K562 (cell line): ENCODE data around the gene RBM28. TPM values are rescaled to one million over a fixed set of nuclear protein-coding genes. Genes with fewer than 3 reads are reported as not detected.

Experiments
- BCOR ChIP-seq: fragments of 450-650 bp; IDR thresholded peaks from 2 replicates; pipeline ENCODE4 v1.6.1; 2016
- BRCA1 ChIP-seq, 2 experiments: fragments of 450-650 bp in 1 of 2; sonication (generic) in 1 of 2; formaldehyde crosslinking in 1 of 2; IDR thresholded peaks; 2 replicates each; pipeline versions ENCODE4 v1.5.0 to v1.6.1; 2017 to 2020; ENCODE audit warnings: mild to moderate bottlenecking in 1 of 2, missing genetic modification reagents in 1 of 2
- CBX8 ChIP-seq: fragments of 200-600 bp; sonication (generic); IDR thresholded peaks from 2 replicates; pipeline ENCODE4 v1.6.1; 2012; ENCODE audit warnings: borderline replicate concordance, mixed run types, low read depth, mild to moderate bottlenecking, moderate library complexity, mixed read lengths, low read length, control low read depth, inconsistent platforms; ENCODE audit not compliant: poor library complexity, severe bottlenecking; ENCODE audit errors: extremely low read depth
- DACH1 ChIP-seq: fragments of 450-650 bp; IDR thresholded peaks from 2 replicates; pipeline ENCODE4 v1.6.1; 2018; ENCODE audit not compliant: partially characterized antibody
- FOXO4 ChIP-seq: fragments of 450-650 bp; formaldehyde crosslinking; IDR thresholded peaks from 2 replicates; pipeline ENCODE4 v1.4.0; 2020; ENCODE audit warnings: mild to moderate bottlenecking, moderate library complexity
- GATA2 ChIP-seq: sonication (generic); formaldehyde crosslinking; IDR thresholded peaks from 2 replicates; pipeline ENCODE4 v1.4.0; 2020; ENCODE audit warnings: mild to moderate bottlenecking, missing genetic modification reagents
- HNRNPUL1 ChIP-seq: fragments of 200-400 bp; formaldehyde crosslinking; IDR thresholded peaks from 2 replicates; pipeline ENCODE4 v1.6.1; 2017; ENCODE audit warnings: low read length
- JUND ChIP-seq, 2 experiments: IDR thresholded peaks; 2 replicates in 1 of 2; 3 replicates in 1 of 2; pipeline ENCODE4 v1.6.1; 2011; ENCODE audit warnings: borderline replicate concordance in 2 of 2, low read depth in 2 of 2, low read length in 2 of 2, improper control_type of control experiment in 1 of 2, missing biosample characterization in 1 of 2, missing genetic modification characterization in 1 of 2, missing genetic modification reagents in 1 of 2
- LCOR ChIP-seq: sonication (generic); formaldehyde crosslinking; IDR thresholded peaks from 2 replicates; pipeline ENCODE4 v1.8.0; 2022; ENCODE audit warnings: mild to moderate bottlenecking, missing genetic modification reagents
- MCM3 ChIP-seq: fragments of 450-650 bp; IDR thresholded peaks from 2 replicates; pipeline ENCODE4 v1.6.1; 2016
- NCOA6 ChIP-seq: fragments of 450-650 bp; IDR thresholded peaks from 2 replicates; pipeline ENCODE4 v1.6.1; 2017; ENCODE audit warnings: mild to moderate bottlenecking
- PHF20 ChIP-seq: fragments of 450-650 bp; IDR thresholded peaks from 2 replicates; pipeline ENCODE4 v1.6.1; 2018; ENCODE audit not compliant: partially characterized antibody
- POLR2H ChIP-seq: IDR thresholded peaks from 2 replicates; pipeline ENCODE4 v1.6.1; 2016; ENCODE audit warnings: missing genetic modification characterization, low read depth, mild to moderate bottlenecking, control low read depth, missing compliant biosample characterization, moderate library complexity
- RHOXF2B ChIP-seq: fragments of 250-450 bp; sonication (Bioruptor Pico); conservative IDR thresholded peaks from 2 replicates; pipeline ENCODE4 v1.5.1; 2021
- ZBTB5 ChIP-seq: fragments of 450-650 bp; IDR thresholded peaks from 2 replicates; pipeline ENCODE4 v1.6.1; 2017; ENCODE audit warnings: antibody characterized with exemption
- ZBTB8A ChIP-seq: fragments of 450-650 bp; IDR thresholded peaks from 2 replicates; pipeline ENCODE4 v1.6.1; 2018; ENCODE audit warnings: mild to moderate bottlenecking, moderate library complexity; ENCODE audit not compliant: partially characterized antibody
- ZFX ChIP-seq: sonication (generic); formaldehyde crosslinking; IDR thresholded peaks from 2 replicates; pipeline ENCODE4 v1.8.0; 2022; ENCODE audit warnings: mild to moderate bottlenecking, missing genetic modification reagents, moderate library complexity
- ZNF212 ChIP-seq: fragments of 450-650 bp; formaldehyde crosslinking; IDR thresholded peaks from 2 replicates; pipeline ENCODE4 v1.4.0; 2020; ENCODE audit warnings: mild to moderate bottlenecking
- ZNF253 ChIP-seq: fragments of 250-450 bp; sonication (Bioruptor Pico); conservative IDR thresholded peaks from 2 replicates; pipeline ENCODE4 v1.6.1; 2021; ENCODE audit warnings: mild to moderate bottlenecking
- ZNF282 ChIP-seq: sonication (generic); formaldehyde crosslinking; IDR thresholded peaks from 2 replicates; pipeline ENCODE4 v1.8.1; 2023; ENCODE audit warnings: missing genetic modification reagents
- ZNF347 ChIP-seq: fragments of 450-650 bp; formaldehyde crosslinking; IDR thresholded peaks from 2 replicates; pipeline ENCODE4 v1.4.0; 2020; ENCODE audit warnings: low read depth, mild to moderate bottlenecking, moderate library complexity
- ZNF444 ChIP-seq: fragments of 250-450 bp; sonication (Bioruptor Pico); IDR thresholded peaks from 2 replicates; pipeline ENCODE4 v1.4.0; 2020; ENCODE audit warnings: mild to moderate bottlenecking, moderate library complexity
- ZNF449 ChIP-seq: fragments of 250-450 bp; sonication (Bioruptor Pico); IDR thresholded peaks from 2 replicates; pipeline ENCODE4 v1.8.0; 2022; ENCODE audit warnings: moderate library complexity, mild to moderate bottlenecking, inconsistent platforms
- ZNF551 ChIP-seq: fragments of 250-450 bp; sonication (Bioruptor Pico); IDR thresholded peaks from 2 replicates; pipeline ENCODE4 v1.5.0; 2021; ENCODE audit warnings: mild to moderate bottlenecking, moderate library complexity
- ZNF586 ChIP-seq: fragments of 450-650 bp; formaldehyde crosslinking; conservative IDR thresholded peaks from 2 replicates; pipeline ENCODE4 v1.4.0; 2020; ENCODE audit warnings: mild to moderate bottlenecking, moderate library complexity
- polyA plus RNA-seq, 8 experiments: library from polyadenylated mRNA; depleted of rRNA in 4 of 8; stranded (reverse) in 5 of 8; unstranded in 3 of 8; fragments of >200 nt; fragmentation: Nextera tagmentation in 2 of 8; fragmentation: Illumina TruSeq in 1 of 8; extraction: Ambion mirVana in 2 of 8; extraction: Trizol in 1 of 8; gene quantifications; 2 replicates each; pipeline versions ENCODE4 v1.2.1 to v1.2.3, GENCODE V29; 2011 to 2014; ENCODE audit warnings: inconsistent platforms in 1 of 8, missing spikeins in 1 of 8
- total RNA-seq, 7 experiments: library from RNA; depleted of rRNA in 6 of 7; stranded (reverse); fragments of >200 nt in 6 of 7; fragmentation: Illumina TruSeq in 2 of 7; extraction: Trizol in 2 of 7; gene quantifications; 2 replicates each; pipeline versions ENCODE4 v1.2.1 to v1.2.3, GENCODE V29; 2011 to 2021; ENCODE audit warnings: low replicate concordance in 1 of 7

The RBM28 gene
- total and polyA plus RNA-seq, 9 of the 15 experiments (the other 6 are each of a cell fraction or from before 2014, with no cell fraction given), result 65.8 to 213 (median 138) TPM

- TF ChIP-seq ZNF449 (CRISPR knock-in tag) (no peak), LCOR (no peak), JUND (IDR thresholded peaks at IDR 0.05; ENCODE audit: borderline replicate concordance, low read depth, low read length) (no peak), JUND (tag; IDR thresholded peaks at IDR 0.05; ENCODE audit: borderline replicate concordance, low read depth, low read length) (no peak), POLR2H (tag) (no peak), HNRNPUL1 (no peak), FOXO4 (CRISPR knock-in tag) (no peak), CBX8 (no peak), ZNF253 (no peak), DACH1 (no peak), ZNF212 (CRISPR knock-in tag) (no peak), ZBTB5 (no peak), RHOXF2B (CRISPR knock-in tag) (no peak), ZNF586 (CRISPR knock-in tag) (no peak), GATA2 (CRISPR knock-in tag) (no peak), ZNF551 (CRISPR knock-in tag) (no peak), ZNF347 (CRISPR knock-in tag) (no peak), ZNF444 (CRISPR knock-in tag) (no peak), PHF20 (no peak), BRCA1 (IDR thresholded peaks at IDR 0.05) (no peak), BRCA1 (CRISPR knock-in tag; IDR thresholded peaks at IDR 0.05) (no peak), MCM3 (no peak), ZNF282 (CRISPR knock-in tag) (peak; percentile 42; the same call in 1 of the 2 replicates), ZFX (CRISPR knock-in tag) (no peak), ZBTB8A (no peak), BCOR (no peak; the same call in 1 of the 2 replicates), NCOA6 (no peak)
These were observed 37.6 kb upstream of the RBM28 start (continued) for GRCh38 chr7:128381161-128381821.
